Lung (tissue), 12 donors: ENCODE results near the gene TENM4. TPM values are rescaled to one million over a fixed set of nuclear protein-coding genes. Genes with fewer than 3 reads are reported as not detected.

ENCODE experiments used
- ATAC-seq: fragments of 200-7000 bp; cut with Tn5 transposase; one replicate; pipeline ENCODE4 v1.9.1; 2020; ENCODE audit warnings: moderate number of reproducible peaks; ENCODE audit not compliant: insufficient read depth, low FRiP score
- DNase-seq, 3 donors: peaks; one replicate each; pipeline ENCODE4 v3.0.0-alpha.2; 2013 to 2017
- H3K27ac ChIP-seq, 2 donors: one replicate each; pipeline ENCODE4 v1.5.1; 2013; ENCODE audit warnings: mild to moderate bottlenecking in 2 of 2, moderate library complexity in 2 of 2, control low read depth in 1 of 2, inconsistent platforms in 1 of 2, low read depth in 1 of 2, low read length in 1 of 2
- H3K27me3 ChIP-seq, 3 donors: one replicate each; pipeline ENCODE4 v1.5.1; 2013; ENCODE audit warnings: low read length in 2 of 3; ENCODE audit not compliant: control insufficient read depth in 3 of 3, insufficient read depth in 3 of 3
- H3K36me3 ChIP-seq, 4 donors: one replicate each; pipeline ENCODE4 v1.5.1; 2013; ENCODE audit warnings: low read length in 4 of 4, mild to moderate bottlenecking in 1 of 4, moderate library complexity in 1 of 4; ENCODE audit not compliant: control insufficient read depth in 4 of 4, insufficient read depth in 4 of 4
- H3K4me1 ChIP-seq, 5 donors: one replicate each; pipeline ENCODE4 v1.5.1; 2013; ENCODE audit warnings: low read length in 5 of 5, mild to moderate bottlenecking in 2 of 5, moderate library complexity in 1 of 5; ENCODE audit not compliant: control insufficient read depth in 5 of 5, insufficient read depth in 5 of 5
- H3K4me3 ChIP-seq: one replicate; pipeline ENCODE4 v1.5.1; 2013; ENCODE audit warnings: mild to moderate bottlenecking, control low read depth, moderate library complexity
- H3K9ac ChIP-seq, 2 donors: one replicate each; pipeline ENCODE4 v1.5.1; 2013; ENCODE audit warnings: low read length in 2 of 2, control low read depth in 1 of 2; ENCODE audit not compliant: insufficient read depth in 1 of 2
- H3K9me3 ChIP-seq, 4 donors: one replicate each; pipeline ENCODE4 v1.5.1; 2013; ENCODE audit warnings: low read length in 3 of 4, mild to moderate bottlenecking in 1 of 4, moderate library complexity in 1 of 4; ENCODE audit not compliant: control insufficient read depth in 4 of 4, insufficient read depth in 3 of 4
- WGBS, 2 donors: extraction: QIAGEN DNeasy Blood & Tissue Kit; methylation state at CpG; one replicate each; pipeline ENCODE4 v1.1.7; 2013; 5-methylcytosine and 5-hydroxymethylcytosine counted together
- polyA plus RNA-seq, 2 donors: library from polyadenylated mRNA; stranded (reverse); fragments of 200-250 nt; gene quantifications; one replicate each; pipeline ENCODE4 v1.2.1, GENCODE V29; 2013
- total RNA-seq, 2 donors: library from RNA; depleted of rRNA in 1 of 2; stranded (reverse); fragments of >200 nt in 1 of 2; gene quantifications; one replicate each; pipeline ENCODE4 v1.2.1, GENCODE V29; 2014 to 2021
- TF ChIP-seq, protein P1 (sequence below): IDR thresholded peaks from 2 replicates; pipeline ENCODE4 v1.5.1; 2012; ENCODE audit warnings: mild to moderate bottlenecking; ENCODE audit errors: control extremely low read depth, extremely low read depth
- donor health status: control.
- donor health status: control.
- donor health status: Bipolar disorder and iron deficiency.
- donor health status: healthy.
- donor health status: DM: yes; HTN: yes; CAD: no.

Gene TENM4
- total and polyA plus RNA-seq, 4 donors = 0.28 to 16.4 (median 3.2) TPM

DNA sequence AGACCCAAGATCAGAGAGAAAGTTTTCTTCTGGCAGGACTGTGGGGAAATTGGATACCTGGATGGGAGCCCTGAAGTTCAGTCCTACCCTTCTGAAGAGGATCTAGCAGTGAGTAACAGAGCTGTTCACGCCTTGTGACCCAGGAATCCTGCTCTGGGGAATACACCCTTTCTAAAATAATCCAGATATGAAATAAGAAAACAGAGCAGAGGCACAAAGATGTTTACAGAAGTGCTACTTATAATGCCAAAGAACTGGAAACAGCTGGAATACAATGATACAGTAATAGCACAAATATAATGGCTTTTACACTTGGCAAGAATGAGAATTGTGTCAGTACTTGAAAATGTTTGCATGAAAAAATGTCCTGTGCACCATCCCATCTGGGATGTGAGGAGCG, 562.2 kb downstream of the TENM4 start:
- DNase-seq (peak in 1 of 3 donors; percentile 47), ATAC-seq (no peak)
- Histone ChIP-seq H3K9me3 (peaks cover 0 to 3% (median 0%) of the 10 kb centered on the region in 4 donors), H3K36me3 (peaks cover 0 to 3% (median 0%) of the 10 kb centered on the region in 4 donors), H3K9ac (no peak overlapping the region), H3K27me3 (no peaks in the 10 kb centered on the region), H3K4me1 (peaks cover 0 to 6% (median 0%) of the 10 kb centered on the region in 5 donors), H3K4me3 (no peak overlapping the region), H3K27ac (no peak overlapping the region)
- TF ChIP-seq, protein P1, sequence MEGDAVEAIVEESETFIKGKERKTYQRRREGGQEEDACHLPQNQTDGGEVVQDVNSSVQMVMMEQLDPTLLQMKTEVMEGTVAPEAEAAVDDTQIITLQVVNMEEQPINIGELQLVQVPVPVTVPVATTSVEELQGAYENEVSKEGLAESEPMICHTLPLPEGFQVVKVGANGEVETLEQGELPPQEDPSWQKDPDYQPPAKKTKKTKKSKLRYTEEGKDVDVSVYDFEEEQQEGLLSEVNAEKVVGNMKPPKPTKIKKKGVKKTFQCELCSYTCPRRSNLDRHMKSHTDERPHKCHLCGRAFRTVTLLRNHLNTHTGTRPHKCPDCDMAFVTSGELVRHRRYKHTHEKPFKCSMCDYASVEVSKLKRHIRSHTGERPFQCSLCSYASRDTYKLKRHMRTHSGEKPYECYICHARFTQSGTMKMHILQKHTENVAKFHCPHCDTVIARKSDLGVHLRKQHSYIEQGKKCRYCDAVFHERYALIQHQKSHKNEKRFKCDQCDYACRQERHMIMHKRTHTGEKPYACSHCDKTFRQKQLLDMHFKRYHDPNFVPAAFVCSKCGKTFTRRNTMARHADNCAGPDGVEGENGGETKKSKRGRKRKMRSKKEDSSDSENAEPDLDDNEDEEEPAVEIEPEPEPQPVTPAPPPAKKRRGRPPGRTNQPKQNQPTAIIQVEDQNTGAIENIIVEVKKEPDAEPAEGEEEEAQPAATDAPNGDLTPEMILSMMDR = no peak
- 81 to 88% methylated on average over 2 of the region's 2 CpGs for WGBS, 2 donors

DNA sequence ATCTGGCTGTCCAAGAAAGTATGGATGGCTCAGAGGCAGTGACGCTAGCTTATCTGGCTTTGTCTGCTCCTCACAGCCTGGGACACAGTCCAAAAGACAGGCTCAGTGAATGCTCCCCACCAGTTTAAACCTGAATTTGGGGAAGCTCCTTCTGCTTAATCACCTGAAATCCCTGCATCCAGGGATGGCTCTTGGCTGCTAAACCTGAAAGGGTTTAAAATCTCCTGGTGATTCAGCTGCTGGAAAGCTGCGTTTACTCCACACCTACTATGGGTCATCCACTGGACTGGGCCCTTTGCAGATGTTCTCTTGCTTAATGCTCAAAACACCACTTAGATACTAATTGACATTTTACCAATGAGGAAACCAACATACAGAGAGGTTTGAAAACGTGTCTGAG, 564.2 kb downstream of the TENM4 start:
- Histone ChIP-seq H3K9me3 (peaks cover 0 to 6% (median 0%) of the 10 kb centered on the region in 4 donors), H3K27ac (no peak overlapping the region), H3K4me3 (no peak overlapping the region), H3K9ac (no peak overlapping the region), H3K27me3 (no peaks in the 10 kb centered on the region), H3K36me3 (peaks cover 0 to 3% (median 0%) of the 10 kb centered on the region in 4 donors), H3K4me1 (peaks cover 0 to 6% (median 0%) of the 10 kb centered on the region in 5 donors)
- WGBS, 2 donors = 84 to 87% methylated on average over 3 of the region's 3 CpGs
- TF ChIP-seq, protein P1 = no peak
- ATAC-seq (no peak), DNase-seq (peak in 1 of 3 donors; percentile 30)

DNA sequence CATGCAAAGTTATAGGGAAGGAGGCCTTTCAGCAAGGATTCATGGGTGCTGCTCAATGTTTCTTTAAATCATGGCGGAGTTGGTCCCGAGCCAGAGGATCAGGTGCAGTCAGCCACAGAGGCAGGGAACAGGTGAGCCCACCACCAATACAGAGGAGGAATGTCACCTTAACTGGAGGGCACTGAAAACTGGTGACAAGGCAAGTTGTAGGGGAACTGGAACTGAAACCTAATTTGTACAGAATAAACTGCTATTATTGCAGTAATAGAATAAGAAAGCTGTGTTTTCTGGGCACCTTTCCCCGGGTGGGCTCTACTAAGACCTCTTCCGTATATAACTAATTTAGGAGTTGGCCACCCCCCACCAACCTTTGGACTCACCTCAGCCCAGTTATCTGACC, 570.2 kb downstream of the TENM4 start:
- Histone ChIP-seq H3K9ac (no peak overlapping the region), H3K27ac (no peak overlapping the region), H3K36me3 (peaks cover 0 to 4% (median 1%) of the 10 kb centered on the region in 4 donors), H3K4me3 (no peak overlapping the region), H3K4me1 (peaks cover 0 to 7% (median 0%) of the 10 kb centered on the region in 5 donors), H3K27me3 (no peaks in the 10 kb centered on the region), H3K9me3 (peaks cover 0 to 2% (median 0%) of the 10 kb centered on the region in 4 donors)
- 87 to 89% methylated on average over 4 of the region's 4 CpGs for WGBS, 2 donors
- no peak for DNase-seq
- no peak for ATAC-seq
- TF ChIP-seq, protein P1 = no peak

DNA sequence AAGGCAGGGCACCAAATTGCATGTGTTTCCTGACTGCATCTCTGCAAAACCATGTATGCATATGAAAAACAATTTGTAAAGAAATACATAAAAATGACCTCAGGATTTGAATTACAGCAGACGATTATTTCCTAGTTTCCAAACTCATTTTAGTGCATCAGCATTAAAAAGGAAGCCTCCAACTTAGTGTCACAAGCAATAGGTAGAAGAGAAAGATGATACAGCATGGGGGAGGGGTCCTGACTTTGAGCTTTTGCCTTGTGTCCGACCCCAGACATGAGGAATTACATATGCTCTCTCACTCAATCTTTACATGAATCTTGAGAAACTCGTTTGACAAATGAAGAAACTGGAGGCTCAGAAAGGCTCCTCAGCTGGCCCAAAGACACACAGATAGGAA, 571.5 kb downstream of the TENM4 start:
- Histone ChIP-seq H3K36me3 (peaks cover 0 to 4% (median 0%) of the 10 kb centered on the region in 4 donors), H3K4me3 (no peak overlapping the region), H3K4me1 (peaks cover 0 to 7% (median 0%) of the 10 kb centered on the region in 5 donors), H3K27ac (no peak overlapping the region), H3K9me3 (peaks cover 0 to 2% (median 0%) of the 10 kb centered on the region in 4 donors), H3K27me3 (no peaks in the 10 kb centered on the region), H3K9ac (no peak overlapping the region)
- TF ChIP-seq, protein P1 = no peak
- 31 to 33% methylated on average over 3 of the region's 3 CpGs for WGBS, 2 donors
- DNase-seq (no peak), ATAC-seq (no peak)
